CD4-positive, alpha-beta T cell treated with Interleukin-10 for 1 hour (primary cell): Measurements from ENCODE around the gene HSPBAP1.
"Not testable (repeated sequence)": the region's sequence is repeated elsewhere in the genome, so short reads cannot be mapped to it uniquely, and the experiment has no call there.

ENCODE experiments used
- DNase-seq: peaks from one replicate; pipeline ENCODE4 v3.0.0-alpha.2; 2020

Gene HSPBAP1

GRCh38 chr3:122730240-122730639 is 63.4 kb downstream of the HSPBAP1 start:
- DNase-seq, result no peak

GRCh38 chr3:122728756-122729514 is 64.7 kb downstream of the HSPBAP1 start:
- no peak for DNase-seq

GRCh38 chr3:122728186-122728585 is 65.4 kb downstream of the HSPBAP1 start:
- DNase-seq, result no peak

- DNase-seq, result no peak
Measured at GRCh38 chr3:122727766-122728165, 65.9 kb downstream of the HSPBAP1 start.

GRCh38 chr3:122727294-122727693 is 66.3 kb downstream of the HSPBAP1 start:
- DNase-seq, result no peak

- no peak for DNase-seq
Measured at GRCh38 chr3:122725106-122725505, 68.5 kb downstream of the HSPBAP1 start.

GRCh38 chr3:122719273-122719921 is 74.2 kb downstream of the HSPBAP1 start:
- DNase-seq, result no peak

GRCh38 chr3:122716667-122717066 is 77.0 kb downstream of the HSPBAP1 start:
- DNase-seq, result no peak

GRCh38 chr3:122714273-122714672 is 79.4 kb downstream of the HSPBAP1 start:
- no peak for DNase-seq

- DNase-seq, result not testable (repeated sequence)
Measured at GRCh38 chr3:122710616-122711251, 82.9 kb downstream of the HSPBAP1 start.

- no peak for DNase-seq
Measured at GRCh38 chr3:122705379-122705778, 88.3 kb downstream of the HSPBAP1 start.

GRCh38 chr3:122700193-122700592 is 93.4 kb downstream of the HSPBAP1 start:
- DNase-seq, result no peak

- DNase-seq, result no peak
Measured at GRCh38 chr3:122697952-122698620, 95.5 kb downstream of the HSPBAP1 start.

- no peak for DNase-seq
Measured at GRCh38 chr3:122695927-122696561, 97.6 kb downstream of the HSPBAP1 start.

GRCh38 chr3:122694966-122695365 is 98.7 kb downstream of the HSPBAP1 start:
- no peak for DNase-seq

- no peak for DNase-seq
Measured at GRCh38 chr3:122692674-122693073, 101.0 kb downstream of the HSPBAP1 start.

GRCh38 chr3:122691195-122691594 is 102.4 kb downstream of the HSPBAP1 start:
- DNase-seq, result no peak

GRCh38 chr3:122690096-122690495 is 103.5 kb downstream of the HSPBAP1 start:
- no peak for DNase-seq
